ENCODE data around the gene THRB. TPM values are rescaled to one million over a fixed set of nuclear protein-coding genes. Genes with fewer than 3 reads are reported as not detected.
"Not testable (repeated sequence)": the region's sequence is repeated elsewhere in the genome, so short reads cannot be mapped to it uniquely, and the experiment has no call there.

THRB gene
- total and polyA plus RNA-seq, 8 donors: 10.1 to 18.6 (median 15.1) TPM

DNA sequence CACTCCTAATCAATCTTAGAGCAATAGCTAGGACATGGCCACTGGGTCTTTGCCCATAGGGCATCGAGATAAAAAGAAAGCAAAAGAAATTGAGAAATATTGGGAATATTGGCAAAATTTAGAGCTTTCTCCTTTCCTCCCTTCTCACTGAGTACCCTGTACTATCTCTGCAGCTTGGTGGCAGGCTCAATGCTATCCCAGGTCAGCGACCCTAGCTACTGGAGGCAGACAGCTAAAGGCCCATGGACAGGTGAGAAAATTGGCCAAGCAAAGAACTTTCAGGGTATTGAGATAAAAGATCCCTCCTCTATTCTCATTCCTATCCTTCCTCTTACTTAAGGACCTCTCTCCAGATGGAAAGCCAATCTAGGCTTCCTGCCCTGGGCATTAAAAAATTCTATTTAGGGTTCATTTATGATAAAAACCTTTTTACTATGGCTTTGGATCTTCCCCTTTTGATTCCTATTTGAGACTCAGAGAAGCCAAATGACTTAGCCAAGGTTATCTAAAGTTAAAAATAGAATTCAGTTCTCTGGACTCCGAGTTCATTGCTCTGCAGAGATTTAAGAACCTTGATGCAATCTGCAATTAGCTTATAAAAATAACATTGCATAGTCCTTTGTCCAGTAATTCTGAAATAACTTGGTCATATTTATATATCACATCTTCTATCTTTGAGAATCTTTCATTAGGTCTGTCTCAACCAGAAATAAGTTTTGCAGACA, 75.4 kb downstream of the THRB start:
- no peaks in the 10 kb centered on the region for H3K9me3 ChIP-seq
- no peak overlapping the region for H3K27ac ChIP-seq
- no peak for ATAC-seq
- H3K4me3 ChIP-seq: no peak overlapping the region
- H3K36me3 ChIP-seq: no peaks in the 10 kb centered on the region
- no peaks in the 10 kb centered on the region for H3K27me3 ChIP-seq
- intact Hi-C loops (cut with DNase I): no loop called here
- TF ChIP-seq, protein P1, sequence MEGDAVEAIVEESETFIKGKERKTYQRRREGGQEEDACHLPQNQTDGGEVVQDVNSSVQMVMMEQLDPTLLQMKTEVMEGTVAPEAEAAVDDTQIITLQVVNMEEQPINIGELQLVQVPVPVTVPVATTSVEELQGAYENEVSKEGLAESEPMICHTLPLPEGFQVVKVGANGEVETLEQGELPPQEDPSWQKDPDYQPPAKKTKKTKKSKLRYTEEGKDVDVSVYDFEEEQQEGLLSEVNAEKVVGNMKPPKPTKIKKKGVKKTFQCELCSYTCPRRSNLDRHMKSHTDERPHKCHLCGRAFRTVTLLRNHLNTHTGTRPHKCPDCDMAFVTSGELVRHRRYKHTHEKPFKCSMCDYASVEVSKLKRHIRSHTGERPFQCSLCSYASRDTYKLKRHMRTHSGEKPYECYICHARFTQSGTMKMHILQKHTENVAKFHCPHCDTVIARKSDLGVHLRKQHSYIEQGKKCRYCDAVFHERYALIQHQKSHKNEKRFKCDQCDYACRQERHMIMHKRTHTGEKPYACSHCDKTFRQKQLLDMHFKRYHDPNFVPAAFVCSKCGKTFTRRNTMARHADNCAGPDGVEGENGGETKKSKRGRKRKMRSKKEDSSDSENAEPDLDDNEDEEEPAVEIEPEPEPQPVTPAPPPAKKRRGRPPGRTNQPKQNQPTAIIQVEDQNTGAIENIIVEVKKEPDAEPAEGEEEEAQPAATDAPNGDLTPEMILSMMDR (IDR thresholded peaks at IDR 0.05): no peak
- H3K4me1 ChIP-seq: no peaks in the 10 kb centered on the region
- DNase-seq: no peak

DNA sequence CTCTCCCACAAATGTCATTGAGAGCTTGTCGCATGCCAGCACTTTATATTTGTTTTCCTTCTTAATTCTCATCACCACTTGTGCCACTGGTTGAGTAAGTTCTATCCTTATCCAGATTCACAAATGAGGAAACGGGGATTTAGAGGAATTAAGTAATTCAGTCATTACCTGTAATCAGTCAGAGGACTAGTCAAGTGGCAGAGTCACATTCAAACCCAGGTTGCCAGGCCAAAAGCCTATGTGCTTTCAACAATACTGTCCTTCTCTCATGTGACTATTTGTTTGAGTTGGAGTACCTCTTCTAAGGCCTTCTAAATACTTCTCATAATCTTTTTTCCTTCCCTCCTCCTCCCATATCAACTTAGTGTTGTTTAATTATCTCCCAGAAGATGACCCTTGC, 76.9 kb downstream of the THRB start:
- Histone ChIP-seq H3K4me3 (no peak overlapping the region), H3K36me3 (no peaks in the 10 kb centered on the region), H3K4me1 (no peaks in the 10 kb centered on the region), H3K9me3 (peaks cover 0 to 2% of the 10 kb centered on the region in 2 donors), H3K27ac (no peak overlapping the region), H3K27me3 (no peaks in the 10 kb centered on the region)
- intact Hi-C loops (cut with DNase I): no loop called here
- peak; percentile 54 for ATAC-seq
- TF ChIP-seq, protein P1 (IDR thresholded peaks at IDR 0.05): no peak
- no peak for DNase-seq

DNA sequence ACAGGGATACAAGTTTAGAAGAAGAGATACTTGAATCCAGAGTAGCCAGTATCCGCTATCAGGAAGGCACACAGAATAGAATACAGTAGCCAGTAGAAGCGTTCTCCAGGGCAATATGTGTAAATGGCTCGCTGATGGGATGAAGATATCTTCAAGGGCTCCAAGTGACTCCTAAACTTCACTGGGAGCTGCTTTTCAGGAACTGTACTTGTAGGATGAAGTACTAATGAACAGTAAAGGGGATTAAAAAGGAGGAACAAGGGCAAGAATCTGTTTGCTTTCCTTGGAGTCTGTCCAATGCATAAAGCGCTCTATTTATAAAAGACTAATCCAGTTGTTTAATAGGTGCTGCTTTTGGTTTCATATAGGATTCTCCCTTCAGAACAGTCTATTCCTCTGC, 78.4 kb downstream of the THRB start:
- H3K9me3 ChIP-seq: peaks cover 0 to 2% of the 10 kb centered on the region in 2 donors
- TF ChIP-seq, protein P1 (IDR thresholded peaks at IDR 0.05): no peak
- H3K36me3 ChIP-seq: no peaks in the 10 kb centered on the region
- DNase-seq: no peak
- H3K4me1 ChIP-seq: no peaks in the 10 kb centered on the region
- H3K4me3 ChIP-seq: no peak overlapping the region
- H3K27me3 ChIP-seq: no peaks in the 10 kb centered on the region
- H3K27ac ChIP-seq: no peak overlapping the region
- intact Hi-C loops (cut with DNase I): no loop called here
- ATAC-seq: peak; percentile 72

DNA sequence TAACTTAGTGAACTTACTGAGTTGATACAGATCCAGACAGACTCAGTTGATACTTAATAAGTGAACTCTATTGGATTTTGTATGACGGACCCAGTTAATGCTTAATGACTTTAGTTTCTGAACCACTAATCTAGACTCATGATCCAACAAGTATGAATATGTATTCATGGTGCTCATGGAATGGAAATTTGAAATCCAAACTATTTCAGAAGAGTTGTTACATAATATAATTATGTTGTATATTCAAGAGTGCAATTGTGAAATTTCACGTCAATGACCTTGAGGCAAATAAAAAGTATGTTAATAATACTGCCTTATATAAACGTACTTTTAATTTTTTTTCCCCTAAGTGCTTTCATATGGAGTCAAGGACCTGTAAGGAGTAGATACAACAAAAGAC, 78.8 kb downstream of the THRB start:
- DNase-seq: no peak
- no peak overlapping the region for H3K4me3 ChIP-seq
- H3K27me3 ChIP-seq: no peaks in the 10 kb centered on the region
- H3K4me1 ChIP-seq: no peaks in the 10 kb centered on the region
- ATAC-seq: peak; percentile 51
- H3K36me3 ChIP-seq: no peaks in the 10 kb centered on the region
- H3K27ac ChIP-seq: no peak overlapping the region
- intact Hi-C loops (cut with DNase I): no loop called here
- TF ChIP-seq, protein P1 (IDR thresholded peaks at IDR 0.05): no peak
- peaks cover 0 to 2% of the 10 kb centered on the region in 2 donors for H3K9me3 ChIP-seq

DNA sequence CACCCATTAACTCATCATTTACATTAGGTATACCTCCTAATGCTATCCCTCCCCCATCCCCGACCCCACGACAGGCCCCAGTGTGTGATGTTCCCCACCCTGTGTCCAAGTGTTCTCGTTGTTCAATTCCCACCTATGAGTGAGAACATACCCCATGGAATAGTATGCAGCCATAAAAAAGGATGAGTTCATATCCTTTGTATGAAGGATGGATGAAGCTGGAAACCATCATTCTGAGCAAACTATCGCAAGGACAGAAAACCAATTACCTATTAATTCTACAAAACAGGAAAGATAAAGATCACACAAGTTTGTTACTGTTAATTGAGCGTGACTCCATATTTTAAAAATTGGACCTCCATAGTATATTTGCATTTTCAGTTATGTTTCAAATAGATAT, 81.0 kb downstream of the THRB start:
- H3K4me3 ChIP-seq; H3K36me3 ChIP-seq; H3K27me3 ChIP-seq; intact Hi-C loops (cut with DNase I); ATAC-seq; H3K9me3 ChIP-seq; H3K27ac ChIP-seq; H3K4me1 ChIP-seq: not testable (repeated sequence)
- peak in 1 of 4 donors; percentile 31 for DNase-seq

DNA sequence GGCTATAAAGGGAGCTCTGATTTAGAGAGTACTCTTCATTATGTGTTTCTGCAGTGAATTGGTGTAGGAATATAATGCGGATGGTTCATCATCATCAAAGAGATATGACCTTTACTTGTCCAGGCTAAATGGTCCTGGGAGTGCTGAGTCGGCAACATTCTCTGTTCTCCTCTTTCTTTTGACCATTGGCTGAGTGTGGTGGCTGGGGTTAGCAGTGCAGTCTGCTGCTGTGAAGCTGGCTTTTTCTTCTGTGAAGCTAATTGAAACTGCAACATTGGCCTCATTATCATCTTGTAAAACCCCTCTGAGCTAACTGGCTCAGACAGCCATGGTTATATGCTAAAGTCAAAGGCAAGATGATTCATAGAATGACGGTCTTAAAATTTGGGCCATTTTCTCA, 83.8 kb downstream of the THRB start:
- TF ChIP-seq, protein P1 (IDR thresholded peaks at IDR 0.05): no peak
- ATAC-seq (no peak), DNase-seq (no peak)

More for the DNA sequence above, 83.8 kb downstream of the THRB start:
- H3K4me1 ChIP-seq: no peaks in the 10 kb centered on the region
- H3K9me3 ChIP-seq: peaks cover 0 to 2% of the 10 kb centered on the region in 2 donors
- H3K27me3 ChIP-seq: no peaks in the 10 kb centered on the region
- intact Hi-C loops (cut with DNase I): no loop called here
- no peak overlapping the region for H3K27ac ChIP-seq
- no peak overlapping the region for H3K4me3 ChIP-seq
- no peaks in the 10 kb centered on the region for H3K36me3 ChIP-seq

Data from left lung (tissue), 10 donors.